Right forelimb (tissue), 1 donor: ENCODE data around the gene RPH3AL.
A peak's percentile ranks its signal among the peaks of the same experiment; 100 is the strongest.

Experiments
- DNase-seq: peaks from one replicate; pipeline ENCODE4 v3.0.0-alpha.2; 2018

The RPH3AL gene

GRCh38 chr17:352421-353212 lies at the start of gene RPH3AL:
TSS of gene RPH3AL (minus strand) at chr17:352807. CDS start at chr17:327543, 25,264 bp downstream.
- peak; percentile 69 for DNase-seq

DNA sequence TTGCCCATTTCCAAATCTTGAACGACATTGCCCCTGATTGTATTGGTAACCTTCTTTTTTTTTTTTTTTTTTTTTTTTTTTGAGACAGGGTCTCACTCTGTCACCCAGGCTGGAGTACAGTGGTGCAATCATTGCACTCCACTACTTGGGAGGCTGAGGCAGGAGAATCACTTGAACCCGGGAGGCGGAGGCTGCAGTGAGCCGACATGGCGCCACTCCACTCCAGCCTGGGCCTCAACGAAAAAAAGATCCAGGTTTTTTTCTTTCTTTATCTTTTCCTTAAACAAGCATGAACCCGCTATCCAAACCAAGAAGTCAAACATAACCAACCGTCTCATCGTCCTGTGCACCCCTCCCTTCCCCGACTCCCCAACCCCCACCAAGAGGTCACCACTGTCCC lies 47.6 kb upstream of the RPH3AL start:
- no peak for DNase-seq

DNA sequence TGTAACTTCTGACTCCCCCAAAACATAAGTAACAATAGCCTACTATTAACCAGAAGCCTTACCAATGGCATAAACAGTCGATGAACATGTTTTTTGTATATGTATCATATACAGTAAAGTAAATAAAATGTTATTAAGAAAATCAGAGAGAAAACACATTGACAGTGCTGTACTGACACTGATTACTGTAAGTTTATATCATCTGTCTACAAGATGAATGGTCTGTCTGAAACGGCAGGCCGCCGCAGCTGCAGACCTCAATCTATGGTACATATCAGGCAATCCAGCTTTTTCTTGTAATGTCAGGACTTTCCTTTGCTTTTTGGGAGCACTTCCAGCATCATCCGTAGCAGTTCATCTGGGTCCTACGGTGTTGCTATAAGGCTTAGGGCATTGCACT lies 44.2 kb upstream of the RPH3AL start:
- DNase-seq = no peak

- no peak for DNase-seq
Observed at GRCh38 chr17:395974-396373, 43.4 kb upstream of the RPH3AL start.

GRCh38 chr17:395179-395578 lies 42.6 kb upstream of the RPH3AL start:
- DNase-seq = no peak

DNA sequence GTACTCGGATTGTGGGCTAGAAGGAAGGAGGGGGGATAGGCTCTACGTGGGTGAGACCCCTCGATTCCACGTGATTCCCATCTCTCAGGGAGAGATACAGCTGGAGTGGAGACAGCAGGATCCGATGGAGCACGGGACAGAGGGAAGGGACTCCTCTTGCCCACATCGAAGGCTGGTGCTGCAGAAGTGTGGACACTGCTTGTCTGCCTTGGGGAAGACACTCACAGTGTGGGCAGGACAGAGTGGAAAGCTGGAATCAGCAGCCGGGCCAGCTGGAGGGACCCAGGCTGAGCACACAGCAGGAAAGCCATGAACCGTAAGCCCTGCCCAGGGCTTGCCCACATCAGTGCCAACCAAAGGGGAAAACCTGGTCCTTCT lies 42.1 kb upstream of the RPH3AL start:
- no peak for DNase-seq

- no peak for DNase-seq
Observed at GRCh38 chr17:393806-394717, 41.5 kb upstream of the RPH3AL start.

DNA sequence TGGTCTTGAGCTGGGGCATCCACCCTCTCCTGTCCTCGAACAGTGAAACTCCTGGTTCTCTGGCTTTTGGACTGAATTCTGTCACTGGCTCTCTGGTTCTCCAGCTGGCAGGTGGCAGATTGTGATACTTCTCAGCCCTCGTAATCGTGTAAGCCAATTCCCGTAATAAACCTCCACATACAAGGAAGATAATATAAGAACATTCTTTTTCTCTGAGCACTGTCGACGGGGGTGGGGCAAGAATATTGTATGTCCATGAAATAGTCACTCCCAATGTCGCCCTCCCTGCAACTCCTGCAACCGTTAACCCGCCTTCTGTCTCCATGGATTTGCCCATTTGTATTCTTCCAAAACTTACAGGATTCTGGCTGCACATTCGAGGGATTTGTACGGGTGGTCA lies 39.2 kb upstream of the RPH3AL start:
- no peak for DNase-seq

DNA sequence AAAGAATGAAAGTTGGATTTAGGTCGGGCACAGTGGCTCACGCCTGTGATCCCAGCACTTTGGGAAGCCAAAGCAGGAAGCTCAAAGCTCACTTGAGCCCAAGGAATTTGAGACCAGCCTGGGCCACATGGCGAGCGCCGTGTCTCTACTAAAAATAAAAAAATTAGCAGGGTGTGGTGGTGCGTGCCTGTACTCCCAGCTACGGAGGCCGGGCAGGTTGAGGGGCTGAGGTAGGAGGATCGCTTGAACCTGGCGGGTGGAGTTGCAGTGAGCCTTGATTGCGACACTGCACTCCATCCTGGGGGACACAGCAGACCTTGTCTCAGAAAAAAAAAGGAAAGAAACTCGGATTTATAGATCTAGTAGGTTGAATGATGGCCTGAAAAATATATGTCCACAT lies 37.4 kb upstream of the RPH3AL start:
- DNase-seq = no peak

DNA sequence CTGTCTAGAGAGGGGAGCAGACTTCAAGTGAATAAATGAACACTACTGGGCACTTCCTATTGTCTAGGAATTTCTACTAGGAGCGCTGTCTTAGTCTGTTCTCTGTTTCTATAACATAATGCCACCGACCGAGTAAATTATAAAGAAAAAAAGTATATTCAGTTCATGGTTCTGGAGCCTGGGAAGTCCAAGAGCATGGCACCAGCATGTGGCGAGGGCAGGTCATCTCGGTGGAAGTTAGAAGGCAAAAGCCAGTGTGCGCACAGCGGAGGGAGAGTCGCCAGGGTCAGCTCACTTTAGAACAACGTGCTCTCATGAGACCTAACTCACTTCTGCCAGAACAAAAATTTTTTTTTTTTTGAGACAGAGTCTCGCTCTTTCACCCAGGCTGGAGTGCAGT lies 35.5 kb upstream of the RPH3AL start:
- no peak for DNase-seq

DNA sequence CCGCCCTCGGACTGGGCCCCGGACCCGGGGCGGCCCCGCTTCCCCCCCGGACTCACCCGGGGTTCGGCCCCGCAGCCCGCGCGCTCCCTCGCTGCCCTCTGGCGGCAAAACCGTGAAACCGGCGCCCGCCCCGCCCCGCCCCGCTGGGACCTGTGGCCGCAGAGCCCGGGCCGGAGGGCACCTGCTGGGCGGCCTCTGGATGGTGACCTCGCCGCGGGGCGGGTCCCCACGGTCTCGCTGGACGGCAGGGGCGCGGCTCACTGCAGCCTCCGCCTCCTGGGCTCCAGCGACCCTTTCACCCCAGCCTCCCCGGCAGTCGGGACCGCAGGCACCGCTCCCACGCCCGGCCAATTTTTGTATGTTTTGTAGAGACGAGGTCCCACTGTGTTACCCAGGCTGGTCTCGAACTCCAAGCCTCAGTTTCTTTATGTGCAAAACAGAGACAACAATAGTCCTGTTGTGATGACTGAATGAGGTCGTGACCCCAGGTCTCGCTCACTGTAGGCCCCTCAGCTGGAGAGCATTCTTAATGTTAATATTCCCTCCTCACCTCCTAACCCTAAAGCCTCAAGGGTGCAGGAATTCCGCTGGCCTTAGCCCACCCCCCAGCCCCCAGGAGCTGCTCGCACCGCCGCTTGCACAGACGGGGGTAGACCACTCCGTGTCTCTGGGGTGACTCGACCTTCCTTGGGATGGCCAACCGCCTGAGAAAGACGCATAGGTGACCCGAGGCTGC lies 33.7 kb upstream of the RPH3AL start:
- peak; percentile 88 for DNase-seq

GRCh38 chr17:385836-386140 lies 33.2 kb upstream of the RPH3AL start:
- DNase-seq = no peak

DNA sequence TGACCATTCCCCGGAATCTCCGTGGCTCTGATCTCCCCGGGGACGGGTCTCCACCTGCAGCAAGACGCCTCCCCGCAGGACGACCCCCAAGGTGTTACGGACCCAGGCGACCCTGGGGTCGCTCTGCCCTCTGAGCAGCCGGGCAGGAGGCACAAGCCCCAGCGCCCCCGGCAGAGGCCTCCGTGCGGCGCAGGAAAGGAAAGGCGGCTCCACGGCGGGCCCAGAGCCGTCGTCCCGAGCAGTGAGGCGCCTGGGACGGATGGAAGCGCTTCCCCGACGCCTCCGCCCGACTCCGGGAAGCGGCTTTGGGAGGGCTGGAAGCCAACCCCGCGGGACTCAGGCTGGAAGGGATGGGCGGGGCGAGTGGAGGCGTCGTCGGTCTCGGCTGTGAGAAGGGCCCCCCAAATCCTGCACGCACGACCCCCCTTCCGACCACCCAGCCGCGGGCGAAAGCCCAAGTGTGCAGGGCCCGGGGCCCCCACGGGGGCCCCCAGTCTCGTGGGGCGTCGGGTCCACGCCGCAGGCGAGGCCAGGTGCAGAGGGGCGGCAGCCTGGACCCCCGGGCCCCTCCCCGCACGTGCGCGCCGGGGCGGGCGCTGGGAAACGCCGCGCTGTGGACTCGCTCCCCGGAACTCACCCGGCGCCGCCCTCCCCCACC lies 32.7 kb upstream of the RPH3AL start:
- peak; percentile 84 for DNase-seq

- no peak for DNase-seq
Observed at GRCh38 chr17:384622-385177, 32.1 kb upstream of the RPH3AL start.

DNA sequence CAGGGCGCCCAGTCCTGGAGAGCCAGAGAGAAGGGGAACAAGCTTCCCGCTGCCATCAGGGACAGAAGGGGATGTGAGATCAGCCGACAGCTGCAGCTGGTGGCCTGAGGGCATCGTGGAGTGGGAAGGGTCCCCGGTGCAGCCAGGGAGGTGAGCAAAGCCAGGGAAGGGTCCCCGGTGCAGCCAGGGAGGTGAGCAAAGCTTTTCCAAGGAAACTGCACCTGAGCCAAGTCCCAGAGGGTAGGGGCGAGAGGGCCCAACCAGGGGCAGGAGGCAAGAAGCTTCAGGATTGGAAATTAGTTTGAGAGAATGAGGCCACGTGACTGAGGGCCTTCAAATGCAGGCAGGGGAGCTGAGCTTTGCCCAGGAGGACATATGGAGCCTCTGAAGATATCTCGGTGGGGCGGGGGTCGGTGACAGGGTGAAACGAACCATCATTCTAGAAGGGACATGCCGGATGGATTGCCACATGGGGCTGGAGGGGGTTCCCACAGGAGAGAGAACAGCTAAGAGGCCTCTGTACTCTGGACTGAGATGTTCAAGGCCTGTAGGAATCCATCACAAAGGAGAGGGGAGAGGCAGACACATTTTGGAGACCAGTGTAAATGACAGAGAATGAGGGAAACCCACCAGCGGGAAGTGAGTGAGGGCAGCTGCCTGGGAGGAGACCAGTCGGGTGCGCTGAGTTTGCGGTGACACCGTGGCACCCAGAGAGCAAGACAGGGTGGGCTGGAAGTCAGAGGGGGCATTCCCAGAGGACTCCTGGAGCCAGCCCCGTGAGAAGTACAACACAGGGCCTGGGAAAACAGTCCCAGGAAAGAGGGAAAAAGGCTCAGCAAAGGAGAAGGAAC lies 31.4 kb upstream of the RPH3AL start:
- DNase-seq = no peak

GRCh38 chr17:382644-383533 lies 30.3 kb upstream of the RPH3AL start:
- peak; percentile 69 for DNase-seq

DNA sequence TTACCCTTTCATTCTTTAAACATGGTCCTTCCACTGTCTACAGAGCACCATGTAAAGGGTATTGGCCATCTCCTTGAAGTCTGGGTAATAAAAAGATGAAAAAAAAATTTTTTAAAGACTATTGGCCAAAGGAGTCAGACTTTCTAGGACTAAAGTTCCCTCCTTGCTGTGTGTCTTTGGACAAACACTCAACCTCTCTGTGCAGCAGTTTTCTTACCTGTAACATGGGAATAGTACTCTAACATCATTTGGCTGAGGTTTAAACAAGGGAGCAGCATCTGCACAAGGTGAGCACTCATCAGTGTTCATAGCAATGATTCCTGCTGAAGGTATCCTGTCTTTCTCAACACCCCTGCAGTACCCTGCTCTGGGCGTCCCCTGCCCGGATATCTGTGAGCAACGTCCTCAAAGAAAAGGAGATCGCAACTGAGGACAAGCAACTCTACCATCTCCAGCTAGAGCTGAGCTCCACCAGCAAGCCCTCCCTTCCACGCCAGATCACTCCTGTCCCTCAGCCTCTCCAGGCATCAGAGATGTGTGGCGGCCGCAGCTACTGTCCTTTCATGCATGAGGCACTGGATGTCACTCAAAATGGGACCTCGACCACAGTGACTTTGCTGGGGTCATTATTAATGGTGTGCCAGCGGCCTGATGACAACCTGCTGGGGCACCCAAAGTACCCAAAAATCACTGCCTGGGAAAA lies 29.5 kb upstream of the RPH3AL start:
- no peak for DNase-seq

- no peak for DNase-seq
Observed at GRCh38 chr17:381516-381915, 28.9 kb upstream of the RPH3AL start.

GRCh38 chr17:379531-380465 lies 27.2 kb upstream of the RPH3AL start:
- no peak for DNase-seq
